ENCODE data around the gene CAB39L. TPM values are rescaled to one million over a fixed set of nuclear protein-coding genes. Genes with fewer than 3 reads are reported as not detected.

The CAB39L gene
- total RNA-seq, 3 donors from 2014 or later (not counting 1 experiment from before 2014, with no cell fraction given), result 4.4 to 6.5 (median 6.0) TPM

DNA sequence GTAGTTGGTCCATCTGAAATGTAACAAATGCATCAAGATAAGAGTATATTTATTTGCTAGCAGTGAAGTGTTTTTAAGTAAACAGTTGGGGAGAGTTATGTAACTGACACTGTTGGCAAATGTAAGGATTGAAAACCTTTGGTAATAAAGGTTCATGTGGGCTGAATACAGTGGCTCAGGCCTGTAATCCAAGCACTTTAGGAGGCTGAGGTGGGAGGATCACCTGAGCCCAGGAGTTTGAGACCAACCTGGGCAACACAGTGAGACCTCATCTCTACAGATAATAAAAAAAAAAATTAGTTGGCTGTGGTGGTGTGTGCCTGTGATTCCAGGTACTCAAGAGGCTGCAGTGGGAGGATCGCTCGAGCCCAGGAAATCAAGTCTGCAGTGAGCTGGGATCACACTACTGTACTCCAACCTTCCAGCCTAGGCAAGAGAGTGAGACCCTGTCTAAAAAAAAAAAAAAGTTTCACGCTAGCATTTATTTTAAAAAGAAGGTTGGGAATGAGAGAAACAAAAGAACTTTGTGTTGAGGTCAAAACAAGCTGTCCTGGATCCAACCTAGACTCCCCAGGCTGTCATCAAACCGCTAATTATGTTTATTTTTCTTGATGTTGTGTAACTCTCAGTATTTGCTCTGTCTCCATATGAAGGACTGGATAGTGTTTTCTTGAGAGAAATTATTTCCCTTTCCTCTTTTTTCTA lies 20.9 kb upstream of the CAB39L start:
- Histone ChIP-seq H3K36me3 (ENCODE audit: control insufficient read depth, insufficient read depth, low read length) (peaks cover 67% of the 10 kb centered on the region), H3K4me1 (ENCODE audit: control insufficient read depth, insufficient read depth, low read length) (no peaks in the 10 kb centered on the region), H3K9me3 (ENCODE audit: control insufficient read depth, insufficient read depth, low read length) (peaks cover 7% of the 10 kb centered on the region), H3K4me3 (ENCODE audit: low read length) (no peak overlapping the region), H3K27me3 (ENCODE audit: control insufficient read depth, insufficient read depth, low read length) (no peaks in the 10 kb centered on the region), H3K27ac (ENCODE audit: low read length) (no peak overlapping the region)
- Mint-ChIP-seq H3K9me3 (peaks cover 2 to 3% of the 10 kb centered on the region in 2 donors), H3K4me1 (no peaks in the 10 kb centered on the region), H3K27ac (no peak overlapping the region), H3K4me3 (no peak overlapping the region), H3K27me3 (ENCODE audit: low read depth in 2 of 2) (no peaks in the 10 kb centered on the region), H3K36me3 (peaks cover 36% of the 10 kb centered on the region)
- intact Hi-C loops (cut with micrococcal nuclease), result no loop called here
- ATAC-seq, result no peak
- WGBS (ENCODE audit: insufficient coverage), result no CpG with 5 or more reads among the region's 4 CpGs
- TF ChIP-seq, protein P1, sequence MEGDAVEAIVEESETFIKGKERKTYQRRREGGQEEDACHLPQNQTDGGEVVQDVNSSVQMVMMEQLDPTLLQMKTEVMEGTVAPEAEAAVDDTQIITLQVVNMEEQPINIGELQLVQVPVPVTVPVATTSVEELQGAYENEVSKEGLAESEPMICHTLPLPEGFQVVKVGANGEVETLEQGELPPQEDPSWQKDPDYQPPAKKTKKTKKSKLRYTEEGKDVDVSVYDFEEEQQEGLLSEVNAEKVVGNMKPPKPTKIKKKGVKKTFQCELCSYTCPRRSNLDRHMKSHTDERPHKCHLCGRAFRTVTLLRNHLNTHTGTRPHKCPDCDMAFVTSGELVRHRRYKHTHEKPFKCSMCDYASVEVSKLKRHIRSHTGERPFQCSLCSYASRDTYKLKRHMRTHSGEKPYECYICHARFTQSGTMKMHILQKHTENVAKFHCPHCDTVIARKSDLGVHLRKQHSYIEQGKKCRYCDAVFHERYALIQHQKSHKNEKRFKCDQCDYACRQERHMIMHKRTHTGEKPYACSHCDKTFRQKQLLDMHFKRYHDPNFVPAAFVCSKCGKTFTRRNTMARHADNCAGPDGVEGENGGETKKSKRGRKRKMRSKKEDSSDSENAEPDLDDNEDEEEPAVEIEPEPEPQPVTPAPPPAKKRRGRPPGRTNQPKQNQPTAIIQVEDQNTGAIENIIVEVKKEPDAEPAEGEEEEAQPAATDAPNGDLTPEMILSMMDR (IDR thresholded peaks at IDR 0.05), result no peak
- no peak for DNase-seq

DNA sequence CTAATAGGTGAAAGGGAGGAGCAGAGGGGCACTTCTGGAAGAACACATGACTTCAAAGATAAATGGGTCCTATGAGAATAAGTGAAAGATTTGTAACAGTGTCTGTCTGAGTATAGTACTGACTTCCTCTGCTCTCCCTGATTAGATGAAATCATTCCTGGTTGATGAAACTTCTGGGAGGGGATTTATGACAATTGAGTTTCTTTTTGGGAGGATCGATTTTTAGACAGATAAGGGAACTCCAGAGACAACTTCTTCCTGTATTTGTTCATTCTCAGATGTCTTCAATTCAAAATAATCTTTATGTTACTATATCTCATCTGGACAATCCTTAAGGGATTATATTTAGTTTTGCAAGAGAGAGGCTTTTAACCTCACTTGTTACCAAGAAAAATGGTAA lies 20.2 kb upstream of the CAB39L start:
- Mint-ChIP-seq H3K4me1 (no peaks in the 10 kb centered on the region), H3K27me3 (ENCODE audit: low read depth in 2 of 2) (no peaks in the 10 kb centered on the region), H3K36me3 (peaks cover 29% of the 10 kb centered on the region), H3K27ac (no peak overlapping the region), H3K9me3 (peaks cover 2 to 3% of the 10 kb centered on the region in 2 donors), H3K4me3 (no peak overlapping the region)
- no CpG with 5 or more reads among the region's 1 CpG for WGBS (ENCODE audit: insufficient coverage)
- no peaks in the 10 kb centered on the region for H3K27me3 ChIP-seq (ENCODE audit: control insufficient read depth, insufficient read depth, low read length)
- intact Hi-C loops (cut with micrococcal nuclease), result no loop called here
- H3K36me3 ChIP-seq (ENCODE audit: control insufficient read depth, insufficient read depth, low read length), result peaks cover 65% of the 10 kb centered on the region
- H3K9me3 ChIP-seq (ENCODE audit: control insufficient read depth, insufficient read depth, low read length), result peaks cover 7% of the 10 kb centered on the region
- no peak overlapping the region for H3K4me3 ChIP-seq (ENCODE audit: low read length)
- ATAC-seq (no peak), DNase-seq (no peak)
- TF ChIP-seq, protein P1 (IDR thresholded peaks at IDR 0.05), result no peak
- no peak overlapping the region for H3K27ac ChIP-seq (ENCODE audit: low read length)
- no peaks in the 10 kb centered on the region for H3K4me1 ChIP-seq (ENCODE audit: control insufficient read depth, insufficient read depth, low read length)

DNA sequence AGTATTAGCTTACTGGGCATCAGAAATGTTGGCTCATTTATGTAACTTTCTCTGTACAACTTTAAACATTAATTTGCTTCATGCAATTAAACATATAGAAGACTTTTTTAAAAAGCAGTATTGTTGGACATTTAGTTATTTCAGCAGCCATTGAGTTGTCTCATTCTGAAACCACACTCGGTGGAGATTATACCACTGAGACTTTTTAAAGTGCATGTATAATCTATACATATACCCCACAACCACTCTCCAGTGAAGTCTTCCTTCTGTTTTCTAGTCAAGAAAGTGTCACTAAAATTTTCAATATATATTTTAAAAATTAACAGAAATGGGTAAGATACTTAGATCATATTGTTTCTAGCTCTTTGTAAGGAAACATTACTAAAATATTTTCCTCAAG lies 15.7 kb upstream of the CAB39L start:
- no peak overlapping the region for H3K27ac Mint-ChIP-seq
- TF ChIP-seq, protein P1 (IDR thresholded peaks at IDR 0.05), result no peak
- ATAC-seq, result no peak

DNA sequence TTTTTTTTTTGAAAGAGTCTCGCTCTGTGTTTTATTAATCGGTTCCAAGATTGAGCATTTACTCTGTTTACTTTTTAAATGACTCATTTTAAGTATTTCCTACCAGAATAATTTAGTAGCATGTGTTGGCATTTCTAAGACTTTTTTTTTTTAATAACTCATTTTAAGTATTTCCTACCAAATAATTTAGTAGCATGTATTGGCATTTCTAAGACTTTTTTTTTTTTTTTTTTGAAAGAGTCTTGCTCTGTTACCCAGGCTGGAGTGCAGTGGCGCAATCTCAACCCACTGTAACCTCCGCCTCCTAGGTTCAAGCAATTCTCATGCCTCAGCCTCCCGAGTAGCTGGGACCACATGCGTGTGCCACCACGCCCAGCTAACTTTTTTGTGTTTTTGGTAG lies 13.4 kb upstream of the CAB39L start:
- no peak for ATAC-seq
- no peak overlapping the region for H3K4me3 ChIP-seq (ENCODE audit: low read length)
- WGBS (ENCODE audit: insufficient coverage), result 100% methylated on average over 5 of the region's 7 CpGs
- H3K27ac Mint-ChIP-seq, result no peak overlapping the region
- no peaks in the 10 kb centered on the region for H3K9me3 ChIP-seq (ENCODE audit: control insufficient read depth, insufficient read depth, low read length)
- H3K27me3 ChIP-seq (ENCODE audit: control insufficient read depth, insufficient read depth, low read length), result no peaks in the 10 kb centered on the region
- TF ChIP-seq, protein P1 (IDR thresholded peaks at IDR 0.05), result no peak
- intact Hi-C loops (cut with micrococcal nuclease), result no loop called here
- H3K9me3 Mint-ChIP-seq, result no peaks in the 10 kb centered on the region
- no peak overlapping the region for H3K27ac ChIP-seq (ENCODE audit: low read length)
- H3K27me3 Mint-ChIP-seq (ENCODE audit: low read depth in 2 of 2), result no peaks in the 10 kb centered on the region
- DNase-seq, result no peak
- peaks cover 6 to 13% of the 10 kb centered on the region in 2 donors for H3K4me1 Mint-ChIP-seq
- no peak overlapping the region for H3K4me3 Mint-ChIP-seq
- H3K36me3 Mint-ChIP-seq, result peaks cover 4% of the 10 kb centered on the region
- H3K36me3 ChIP-seq (ENCODE audit: control insufficient read depth, insufficient read depth, low read length), result peaks cover 18% of the 10 kb centered on the region
- H3K4me1 ChIP-seq (ENCODE audit: control insufficient read depth, insufficient read depth, low read length), result peaks cover 4% of the 10 kb centered on the region

More for the DNA sequence above, 15.7 kb upstream of the CAB39L start:
- Mint-ChIP-seq H3K4me1 (peaks cover 2 to 3% of the 10 kb centered on the region in 2 donors), H3K36me3 (peaks cover 25% of the 10 kb centered on the region), H3K27me3 (ENCODE audit: low read depth in 2 of 2) (no peaks in the 10 kb centered on the region), H3K4me3 (no peak overlapping the region), H3K9me3 (peaks cover 2 to 3% of the 10 kb centered on the region in 2 donors)
- no peaks in the 10 kb centered on the region for H3K4me1 ChIP-seq (ENCODE audit: control insufficient read depth, insufficient read depth, low read length)
- no peak for DNase-seq
- no peaks in the 10 kb centered on the region for H3K27me3 ChIP-seq (ENCODE audit: control insufficient read depth, insufficient read depth, low read length)
- intact Hi-C loops (cut with micrococcal nuclease), result no loop called here
- no peak overlapping the region for H3K27ac ChIP-seq (ENCODE audit: low read length)
- WGBS (ENCODE audit: insufficient coverage), result 83% methylated on average over 1 of the region's 1 CpG
- H3K4me3 ChIP-seq (ENCODE audit: low read length), result no peak overlapping the region
- H3K36me3 ChIP-seq (ENCODE audit: control insufficient read depth, insufficient read depth, low read length), result peaks cover 41% of the 10 kb centered on the region
- peaks cover 7% of the 10 kb centered on the region for H3K9me3 ChIP-seq (ENCODE audit: control insufficient read depth, insufficient read depth, low read length)

Measured in natural killer cell (primary cell).